ENCODE results near the gene CNIH3.
"Not testable (repeated sequence)": the region's sequence is repeated elsewhere in the genome, so short reads cannot be mapped to it uniquely, and the experiment has no call there.

The CNIH3 gene

DNA sequence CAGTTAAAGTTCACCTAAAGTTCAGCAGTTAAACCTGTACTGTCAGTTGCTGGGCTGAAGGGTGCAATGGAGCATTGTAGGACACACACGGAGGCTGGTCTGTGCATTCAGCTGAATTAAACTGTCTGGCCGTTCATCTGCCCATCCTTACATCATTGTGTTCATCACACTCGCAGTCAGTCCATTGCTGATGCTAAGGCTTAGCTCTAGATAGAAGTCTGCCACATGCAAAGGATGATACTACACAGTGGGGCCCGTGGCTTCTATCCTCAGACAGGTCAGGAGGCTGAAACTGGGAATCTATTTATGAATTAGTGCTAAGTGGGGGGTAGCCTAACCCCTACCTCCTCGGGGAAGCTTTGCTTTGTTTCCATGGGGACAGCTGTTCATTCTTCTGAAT, 60.4 kb downstream of the CNIH3 start:
- H3K4me3 ChIP-seq = no peak overlapping the region
- H3K27ac ChIP-seq = no peak overlapping the region

DNA sequence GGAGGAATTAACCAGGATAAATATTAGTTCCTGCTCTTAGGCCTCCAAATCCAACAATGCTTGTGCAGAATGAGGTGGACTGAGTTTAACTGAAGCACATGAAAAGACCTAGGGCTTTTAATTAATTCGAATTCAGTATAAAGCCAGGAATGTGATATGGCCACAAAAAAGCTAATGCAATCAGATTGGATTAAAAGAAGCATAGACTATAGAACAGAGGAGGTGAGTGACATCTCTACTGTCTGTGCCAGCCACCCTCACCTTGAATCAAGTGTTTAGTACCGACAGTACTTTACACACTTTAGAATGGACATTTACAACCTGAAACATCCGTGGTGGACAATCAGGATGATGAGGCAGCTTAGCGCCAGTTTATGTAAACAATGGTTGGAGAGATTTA, 62.1 kb downstream of the CNIH3 start:
- H3K4me3 ChIP-seq = no peak overlapping the region
- no peak overlapping the region for H3K27ac ChIP-seq

DNA sequence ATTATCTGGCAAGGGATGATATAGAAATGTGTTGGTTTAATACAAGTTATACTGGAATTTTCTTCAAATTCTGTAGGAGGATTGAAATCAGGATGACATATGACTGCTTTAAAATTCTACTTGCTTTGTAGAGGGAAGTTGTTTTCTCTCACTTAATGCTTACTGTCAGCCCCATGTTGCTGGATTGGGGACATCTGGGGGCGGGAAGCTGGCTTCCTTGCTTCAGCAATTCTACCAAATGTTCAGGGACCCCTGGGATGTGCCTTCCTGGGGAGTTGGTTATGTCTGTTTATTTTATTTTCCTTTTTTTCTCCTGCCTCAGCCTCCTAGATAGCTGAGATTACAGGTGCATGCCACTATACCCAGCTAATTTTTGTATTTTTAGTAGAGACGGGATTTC, 63.5 kb downstream of the CNIH3 start:
- Histone ChIP-seq H3K27ac (no peak overlapping the region), H3K4me3 (no peak overlapping the region)

DNA sequence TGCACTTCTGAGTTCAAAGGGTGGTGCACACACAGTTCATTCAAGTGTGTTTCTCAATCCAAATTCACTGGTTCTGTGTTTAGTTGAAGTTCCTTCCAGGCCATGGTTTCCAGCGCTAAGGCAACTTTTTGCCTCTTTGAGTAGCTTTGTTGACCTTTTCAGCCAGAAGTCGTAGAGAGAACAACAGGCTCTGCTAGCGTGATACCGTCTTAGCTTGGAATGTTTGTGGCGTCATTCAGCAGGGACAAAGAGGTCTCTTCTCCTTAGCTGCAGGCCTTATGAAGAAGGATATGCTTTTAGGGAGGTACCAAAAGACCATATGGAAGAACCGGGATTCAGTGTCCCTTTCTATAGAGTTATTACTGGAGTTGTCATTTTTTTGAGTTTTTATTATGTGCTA, 65.7 kb downstream of the CNIH3 start:
- H3K4me3 ChIP-seq = no peak overlapping the region
- no peak overlapping the region for H3K27ac ChIP-seq

DNA sequence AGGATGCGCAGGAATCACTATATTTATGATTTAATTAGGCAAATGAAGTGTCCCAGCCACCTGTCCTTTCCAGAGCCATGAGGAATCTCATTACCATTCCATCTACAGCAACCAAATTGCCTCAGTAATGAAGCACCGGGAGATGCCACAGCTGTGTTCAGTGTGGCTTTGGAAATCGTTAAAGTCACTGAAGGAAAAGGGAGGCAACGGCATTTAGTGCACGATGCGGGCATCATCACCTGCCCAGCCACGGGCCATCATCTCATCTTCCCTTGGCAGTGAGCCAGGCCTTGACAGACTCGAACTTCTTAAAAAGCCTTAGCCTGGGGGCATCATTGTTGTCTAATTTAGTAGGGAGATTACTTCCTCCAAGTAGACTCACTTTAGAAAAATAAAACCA, 67.8 kb downstream of the CNIH3 start:
- Histone ChIP-seq H3K4me3 (no peak overlapping the region), H3K27ac (no peak overlapping the region)

DNA sequence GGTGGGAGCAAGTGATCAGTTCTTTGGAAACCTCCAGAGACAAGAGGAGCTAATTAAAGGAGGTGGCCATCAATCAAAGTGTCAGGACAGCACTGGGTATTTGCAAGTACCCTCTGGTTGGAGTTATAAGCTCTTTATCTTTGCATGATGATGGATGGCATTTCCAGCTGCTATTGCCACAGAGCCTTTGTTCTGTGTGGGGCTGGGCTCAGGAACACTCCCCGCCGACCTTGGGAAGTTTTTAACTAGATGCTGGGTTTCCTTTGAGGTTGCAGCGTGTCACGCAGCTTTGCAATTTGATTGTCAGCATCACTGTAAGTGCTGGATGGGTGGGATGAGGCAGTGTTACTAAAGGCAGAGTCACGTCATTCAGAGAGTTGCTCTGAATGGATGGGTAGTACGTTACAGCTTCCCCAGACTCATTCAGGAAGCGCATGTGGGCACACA, 68.9 kb downstream of the CNIH3 start:
- Histone ChIP-seq H3K4me3 (no peak overlapping the region), H3K27ac (no peak overlapping the region)

DNA sequence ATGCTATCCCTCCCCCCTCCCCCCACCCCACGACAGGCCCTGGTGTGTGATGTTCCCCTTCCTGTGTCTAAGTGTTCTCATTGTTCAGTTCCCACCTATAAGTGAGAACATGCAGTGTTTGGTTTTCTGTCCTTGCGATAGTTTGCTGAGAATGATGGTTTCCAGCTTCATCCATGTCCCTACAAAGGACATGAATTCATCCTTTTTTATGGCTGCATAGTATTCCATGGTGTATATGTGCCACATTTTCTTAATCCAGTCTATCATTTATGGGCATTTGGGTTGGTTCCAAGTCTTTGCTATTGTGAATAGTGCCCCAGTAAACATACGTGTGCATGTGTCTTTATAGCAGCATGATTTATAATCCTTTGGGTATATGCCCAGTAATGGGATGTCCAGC, 70.0 kb downstream of the CNIH3 start:
- H3K4me3 ChIP-seq, H3K27ac ChIP-seq: not testable (repeated sequence)

DNA sequence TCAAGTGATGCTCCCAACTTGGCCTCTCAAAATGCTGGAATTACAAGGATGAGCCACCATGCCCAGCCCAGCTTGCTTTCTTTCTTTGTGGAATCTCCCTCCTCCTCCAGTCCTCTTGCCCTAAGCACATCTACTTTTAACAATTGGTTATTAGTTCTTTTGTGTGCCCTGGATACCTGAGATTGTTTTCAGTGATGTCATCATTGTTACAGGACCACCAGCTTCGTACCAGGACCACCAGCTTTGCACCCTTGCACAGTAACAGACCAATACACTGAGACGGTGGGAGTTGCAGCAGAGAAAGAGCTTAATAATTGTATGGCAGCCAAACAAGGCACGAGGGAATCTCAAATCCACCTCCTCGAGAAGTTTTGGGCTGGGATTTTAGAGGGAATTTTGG, 71.3 kb downstream of the CNIH3 start:
- no peak overlapping the region for H3K4me3 ChIP-seq
- H3K27ac ChIP-seq = no peak overlapping the region

DNA sequence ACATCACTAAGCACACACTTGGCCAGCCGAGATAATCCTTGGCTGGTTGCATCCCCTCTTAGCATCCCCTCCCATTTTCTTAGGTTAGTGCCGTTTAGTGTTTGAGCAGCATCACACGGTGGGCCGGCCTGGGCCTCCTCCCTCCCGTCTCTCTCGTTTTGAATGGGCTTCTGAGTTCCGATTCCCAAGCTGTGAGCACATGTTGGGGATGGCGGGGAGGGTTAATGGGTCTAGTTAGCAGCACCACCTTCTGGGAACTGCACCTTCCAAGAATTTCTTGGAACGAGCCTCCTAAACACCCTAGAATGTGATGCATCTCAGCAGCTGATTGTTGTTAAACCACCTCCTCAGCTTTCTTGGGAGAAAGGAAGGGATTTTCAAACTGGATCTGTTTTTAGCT, 73.3 kb downstream of the CNIH3 start:
- no peak overlapping the region for H3K4me3 ChIP-seq
- peak overlapping the region in 2 of 21 experiments; percentile 35 to 41 for H3K27ac ChIP-seq

DNA sequence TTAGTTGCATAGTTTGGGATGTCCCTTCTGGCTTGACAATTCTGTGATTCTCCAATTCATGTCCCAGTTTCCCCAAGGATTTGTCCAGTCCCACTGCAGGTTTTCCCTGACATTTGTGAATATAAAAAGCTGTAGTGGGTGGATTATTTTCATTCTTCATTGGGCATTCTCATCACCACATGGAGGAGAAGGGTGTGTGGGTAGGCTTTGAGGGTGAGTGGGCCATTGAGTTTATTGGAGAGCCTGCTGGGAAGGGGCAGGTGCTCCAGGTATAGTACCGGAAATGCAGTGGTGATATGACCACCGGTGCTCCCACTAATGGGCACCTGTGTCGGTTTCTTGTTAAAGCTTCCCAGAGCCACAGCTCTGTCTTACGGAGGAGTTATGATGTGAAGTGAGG, 74.5 kb downstream of the CNIH3 start:
- no peak overlapping the region for H3K27ac ChIP-seq
- no peak overlapping the region for H3K4me3 ChIP-seq

DNA sequence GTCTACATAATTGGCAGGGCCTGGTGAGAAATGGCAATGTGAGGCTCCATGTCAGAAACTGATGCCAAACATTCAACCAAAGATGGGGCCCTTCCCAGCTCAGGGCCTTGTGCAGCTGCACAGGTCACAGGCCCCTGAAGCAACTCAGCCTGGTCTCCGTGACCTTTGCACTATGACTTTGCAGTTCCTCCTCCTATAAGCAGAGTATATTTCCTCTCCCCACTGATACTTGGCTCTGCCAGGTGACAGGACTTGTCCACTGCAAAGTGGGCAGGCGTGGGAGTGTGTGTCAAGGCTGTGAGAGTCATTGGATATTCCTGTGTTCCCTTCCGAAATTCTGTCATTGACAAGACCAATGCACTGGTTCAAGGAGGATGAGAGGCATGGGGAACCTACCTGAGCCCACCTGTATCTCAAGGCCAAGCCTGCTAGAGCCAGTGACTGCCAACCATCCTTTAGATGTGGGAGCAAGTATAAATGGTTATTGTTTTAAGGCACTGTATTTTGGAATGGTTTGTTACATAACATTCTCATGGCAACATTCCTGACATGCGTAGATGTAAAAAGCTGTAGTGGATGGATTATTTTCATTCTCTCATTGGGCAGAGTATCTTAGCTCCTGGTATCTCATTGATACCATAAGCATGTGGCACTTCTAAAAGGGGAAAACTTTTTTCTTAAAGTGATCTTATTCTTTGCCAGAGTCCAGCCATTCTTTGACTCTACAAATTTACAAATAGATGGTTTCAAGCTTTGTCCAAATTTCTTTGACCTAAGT, 75.2 kb downstream of the CNIH3 start:
- no peak overlapping the region for H3K27ac ChIP-seq
- no peak overlapping the region for H3K4me3 ChIP-seq

DNA sequence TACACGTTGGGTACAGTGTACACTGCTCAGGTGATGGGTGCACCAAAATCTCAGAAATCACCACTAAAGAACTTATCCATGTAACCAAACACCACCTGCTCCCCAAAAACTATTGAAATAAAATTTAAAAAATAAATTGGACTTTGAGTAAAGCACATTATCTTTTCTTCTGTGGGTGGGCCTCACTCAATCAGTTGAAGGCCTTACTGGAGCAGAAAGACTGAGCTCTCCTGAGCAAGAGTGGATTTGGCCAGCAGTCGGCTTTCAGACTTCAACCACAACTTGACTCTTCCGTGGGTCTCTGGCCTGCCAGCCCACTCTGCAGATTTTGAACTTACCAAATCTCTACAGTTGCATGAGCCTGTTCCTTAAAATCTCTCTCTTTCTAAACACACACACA, 78.9 kb downstream of the CNIH3 start:
- H3K4me3 ChIP-seq = no peak overlapping the region
- no peak overlapping the region for H3K27ac ChIP-seq

DNA sequence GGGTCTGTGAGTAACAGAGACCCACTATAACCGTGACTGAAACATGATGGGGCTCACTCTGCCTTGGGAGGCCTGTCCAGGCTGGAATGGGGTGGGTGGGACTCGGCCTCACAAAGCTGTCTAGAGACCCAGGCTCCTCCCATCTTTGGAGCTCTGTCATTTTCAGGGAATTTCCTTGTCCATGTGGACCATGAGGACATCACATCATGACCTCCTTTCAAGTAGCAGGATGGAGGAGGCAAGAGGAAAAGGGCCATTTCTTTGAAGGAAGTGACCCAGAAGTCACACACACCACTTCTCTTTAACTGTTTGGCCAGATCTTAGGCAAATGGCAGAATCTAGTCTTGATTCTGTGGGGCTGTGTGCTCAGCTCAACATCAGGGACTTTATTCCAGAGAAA, 79.9 kb downstream of the CNIH3 start:
- Histone ChIP-seq H3K4me3 (no peak overlapping the region), H3K27ac (no peak overlapping the region)

DNA sequence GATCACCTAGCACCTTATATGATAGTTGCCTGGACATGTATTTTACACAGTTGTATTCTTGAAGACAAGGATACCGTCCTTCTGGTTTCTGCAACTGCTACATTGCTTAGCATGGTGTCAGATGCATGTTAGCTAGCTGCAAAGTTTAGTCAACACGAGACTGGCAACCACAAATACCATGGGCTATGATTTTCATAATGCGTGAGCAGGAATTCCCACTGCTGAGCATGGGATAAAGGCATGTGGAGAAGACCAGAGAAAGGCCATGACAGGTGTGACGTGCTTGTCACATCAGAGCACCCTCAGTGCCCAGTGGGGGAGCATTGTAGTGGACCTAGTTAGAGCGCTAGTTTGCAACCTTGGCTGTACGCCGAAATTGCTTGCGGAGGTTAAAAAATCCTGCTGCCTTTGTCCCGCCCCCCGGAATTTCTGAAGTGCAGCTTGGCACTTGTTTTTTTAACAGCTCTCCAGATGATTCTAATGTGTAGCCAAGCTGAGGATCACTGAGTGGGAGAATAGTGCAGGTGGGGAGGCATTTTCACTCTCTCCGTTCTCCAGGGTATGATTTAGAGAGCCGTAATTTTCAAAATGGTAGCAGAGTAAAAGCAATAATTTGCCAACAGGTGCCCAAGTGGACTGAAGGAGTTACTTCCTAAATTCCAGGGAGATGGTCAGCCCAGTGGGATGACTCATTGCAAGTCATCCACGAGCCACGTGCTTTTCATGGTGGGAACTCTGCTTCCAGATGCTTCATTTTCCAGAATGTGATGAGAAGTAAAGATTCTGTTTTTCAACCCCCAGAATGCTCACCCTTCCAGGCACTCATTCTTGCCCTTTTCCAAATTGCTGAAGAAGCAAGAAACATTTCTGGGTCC, 81.0 kb downstream of the CNIH3 start:
- H3K27ac ChIP-seq = peak overlapping the region in 4 of 21 experiments; percentile 18 to 60 (median 41)

DNA sequence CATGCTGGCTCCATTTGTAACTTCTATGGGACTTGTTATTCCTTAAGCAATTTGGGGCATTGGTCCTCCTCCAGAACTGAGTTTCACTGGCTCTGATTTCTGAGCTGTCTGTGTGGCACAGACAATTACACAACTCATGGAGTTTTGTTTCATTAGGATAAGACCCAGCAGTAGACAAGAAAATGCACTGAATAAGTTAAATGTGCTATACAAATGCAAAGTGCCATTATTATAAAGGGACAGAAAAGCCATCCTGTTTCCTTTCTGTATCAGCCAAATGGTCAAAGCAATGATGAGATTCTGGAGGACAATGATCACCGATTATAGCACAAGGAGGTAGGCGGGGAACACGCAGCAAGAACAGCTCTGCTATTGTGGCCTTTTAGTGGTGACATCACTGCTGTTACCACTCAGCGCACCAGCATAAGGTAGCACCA, 81.9 kb downstream of the CNIH3 start:
- H3K27ac ChIP-seq = peak overlapping the region in 6 of 21 experiments; percentile 18 to 60 (median 32)

More for the DNA sequence above, 81.0 kb downstream of the CNIH3 start:
- H3K4me3 ChIP-seq = no peak overlapping the region

DNA sequence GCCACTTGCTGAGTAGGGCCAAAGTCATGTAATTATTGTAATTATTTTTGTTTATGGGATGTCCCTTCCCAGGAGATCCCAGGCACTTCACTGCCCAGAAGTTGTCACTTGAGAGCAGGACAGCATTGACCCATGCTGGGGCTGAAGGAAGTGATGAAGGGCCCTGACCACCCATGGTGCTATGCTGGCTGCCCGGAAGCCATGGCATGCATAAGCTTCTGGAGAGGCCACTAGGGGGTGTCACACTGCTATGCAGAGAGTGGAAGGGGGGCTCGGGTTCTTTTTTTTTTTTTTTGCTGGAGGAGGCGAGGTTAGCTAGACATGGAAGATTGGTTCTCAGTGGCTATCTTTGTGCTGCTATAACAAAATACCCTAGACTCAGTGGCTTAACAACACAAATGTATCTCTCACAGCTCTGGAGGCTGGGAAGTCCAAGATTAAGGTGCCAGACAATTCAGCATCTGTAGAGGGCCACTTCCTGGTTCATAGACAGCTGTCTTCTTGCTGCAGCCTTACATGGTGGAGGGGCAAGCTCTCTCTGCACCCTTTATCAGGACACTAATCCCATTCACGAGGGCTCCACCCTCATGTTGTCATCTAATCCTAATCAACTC, 84.9 kb downstream of the CNIH3 start:
- Histone ChIP-seq H3K27ac (no peak overlapping the region), H3K4me3 (no peak overlapping the region)

More for the DNA sequence above, 81.9 kb downstream of the CNIH3 start:
- H3K4me3 ChIP-seq = no peak overlapping the region

DNA sequence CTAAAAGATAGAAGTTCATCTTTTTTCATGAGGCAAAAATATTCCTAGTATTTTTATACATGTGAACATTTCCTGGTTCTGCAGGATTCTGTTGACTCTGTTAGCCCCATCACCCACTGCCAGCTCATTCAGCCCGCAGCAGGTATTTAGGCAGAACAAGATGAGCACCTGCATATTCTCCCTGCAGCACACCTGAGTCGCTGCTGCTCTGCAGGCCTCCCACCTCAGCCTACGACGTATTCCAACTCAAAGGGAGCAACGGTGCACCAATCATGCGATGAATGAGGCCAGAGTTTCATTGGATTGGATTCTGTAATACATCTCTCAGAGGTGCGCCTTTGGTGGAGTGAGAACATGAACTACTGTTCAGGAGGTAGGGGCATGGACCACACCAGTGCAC, 87.6 kb downstream of the CNIH3 start:
- no peak overlapping the region for H3K27ac ChIP-seq
- no peak overlapping the region for H3K4me3 ChIP-seq

DNA sequence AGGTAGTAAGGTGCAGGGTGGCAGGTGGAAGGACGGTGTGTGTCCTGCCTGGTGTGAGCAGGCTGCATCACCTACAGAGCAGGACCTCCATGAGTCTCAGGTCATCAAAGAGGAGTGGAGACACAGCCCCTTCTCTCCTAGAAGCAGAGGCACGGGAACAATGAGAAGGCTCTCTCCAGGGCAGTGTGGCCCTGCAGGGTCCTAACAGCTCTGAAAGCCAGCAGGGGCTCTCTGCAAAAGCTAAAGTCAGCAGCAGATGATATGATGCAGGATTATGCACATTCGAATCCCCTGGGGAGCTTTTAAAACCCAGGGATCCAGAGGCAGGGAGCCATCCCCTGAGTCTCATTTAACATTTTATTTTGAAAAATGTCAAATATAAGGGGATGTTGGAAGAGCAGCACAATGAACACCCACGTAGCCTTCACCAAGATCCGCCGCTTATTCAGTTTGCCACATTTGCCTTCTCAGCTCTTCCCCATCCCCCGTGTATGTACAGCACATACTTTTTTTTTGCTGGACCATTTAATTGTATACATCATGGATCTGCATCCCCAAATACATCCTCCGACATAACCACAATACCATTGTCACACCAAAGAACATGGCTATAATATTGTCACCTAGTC, 88.1 kb downstream of the CNIH3 start:
- Histone ChIP-seq H3K4me3 (no peak overlapping the region), H3K27ac (no peak overlapping the region)

DNA sequence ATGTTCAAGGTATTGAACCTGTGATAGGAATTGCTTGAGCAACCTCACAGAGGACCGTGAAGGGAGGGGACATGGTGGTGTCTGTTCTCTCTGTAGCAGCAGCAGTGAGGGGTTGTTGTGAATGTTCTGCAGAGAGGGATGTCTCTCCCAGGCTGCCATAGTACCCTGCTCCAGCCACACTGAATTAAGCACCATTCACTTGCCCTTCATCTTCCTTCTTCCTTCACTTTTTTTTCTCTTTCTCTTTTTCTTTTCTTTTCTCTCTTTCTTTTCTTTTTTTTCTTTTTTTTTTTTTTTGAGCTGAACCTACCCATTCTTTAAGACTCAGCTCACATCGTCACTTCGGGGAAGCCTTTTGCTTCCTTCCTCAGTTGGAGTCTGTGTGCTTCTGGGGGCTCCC, 89.5 kb downstream of the CNIH3 start:
- no peak overlapping the region for H3K27ac ChIP-seq

More for the DNA sequence above, 89.5 kb downstream of the CNIH3 start:
- no peak overlapping the region for H3K4me3 ChIP-seq

All from skin epidermis (tissue), 12 donors.